Stimulated activated CD4-positive, alpha-beta T cell treated with anti-CD3 and anti-CD28 coated beads, Interleukin-15, amount 100 ng/mL, for 1 hour (primary cell): ENCODE results near the gene NCAM2.
"Not testable (repeated sequence)": the region's sequence is repeated elsewhere in the genome, so short reads cannot be mapped to it uniquely, and the experiment has no call there.

Experiments used
- DNase-seq, 2 donors: peaks; one replicate each; pipeline ENCODE4 v3.0.0-alpha.2; 2020; ENCODE audit warnings: low read depth in 1 of 2, low spot score in 1 of 2

NCAM2 gene

GRCh38 chr21:21102896-21103295 is 104.7 kb downstream of the NCAM2 start:
- no peak for DNase-seq

DNA sequence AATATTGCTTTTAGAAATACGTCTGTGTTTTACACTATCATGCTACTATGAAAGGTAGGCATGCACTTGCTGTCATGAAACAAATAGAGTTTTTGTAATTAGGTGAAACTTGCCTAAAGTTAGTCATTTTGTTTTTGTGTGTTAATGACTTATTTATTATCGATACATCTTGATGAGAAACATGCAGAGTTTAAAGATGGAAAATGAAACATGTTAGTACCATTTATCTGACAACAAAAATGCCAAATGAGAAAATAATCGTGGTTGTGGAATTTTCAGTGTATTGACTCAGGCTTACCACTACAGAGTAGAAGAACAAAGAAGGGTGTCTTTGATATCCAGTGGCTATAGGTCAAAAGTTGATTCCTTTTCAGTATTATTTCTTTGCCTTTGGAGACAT is 105.5 kb downstream of the NCAM2 start:
- no peak for DNase-seq

DNA sequence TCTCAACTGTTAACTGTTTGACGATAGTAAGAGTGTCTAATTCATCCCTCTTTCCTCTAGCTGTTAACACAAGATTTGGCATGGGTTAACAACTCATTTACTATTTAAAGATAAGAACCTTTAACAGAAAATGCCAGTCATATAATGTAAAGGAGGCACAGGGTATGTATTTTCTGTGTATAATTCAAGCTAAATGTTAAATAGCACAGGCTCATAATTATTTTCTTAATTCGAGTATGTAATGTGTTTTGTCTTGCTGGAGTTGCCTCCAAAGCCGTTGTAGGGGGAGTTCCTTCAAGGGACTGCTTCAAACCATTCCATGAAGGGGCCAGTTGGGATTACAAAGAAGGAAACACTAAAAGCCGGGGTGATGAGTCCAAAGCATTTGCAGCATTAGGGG is 111.5 kb downstream of the NCAM2 start:
- DNase-seq = no peak

- no peak for DNase-seq
These were observed 113.2 kb downstream of the NCAM2 start for GRCh38 chr21:21111309-21111920.

DNA sequence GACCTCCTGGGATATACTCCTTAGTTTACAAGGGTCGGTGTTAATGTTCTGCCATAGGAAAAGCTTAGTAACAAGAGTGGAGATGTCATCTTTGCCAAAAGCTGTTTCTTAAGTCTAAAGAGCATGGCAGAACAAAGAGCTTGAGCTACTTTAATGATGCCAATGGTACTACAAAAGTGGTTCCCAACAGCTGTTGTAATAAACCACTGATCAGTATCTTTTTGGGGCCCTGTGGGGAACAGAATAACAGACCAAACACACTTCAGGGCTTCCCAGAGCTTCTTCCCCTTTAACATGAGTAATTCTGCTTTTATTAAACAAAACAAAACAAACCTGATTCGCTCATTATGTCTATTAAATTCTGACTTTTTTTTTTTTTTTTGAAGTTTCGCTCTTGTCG is 116.3 kb downstream of the NCAM2 start:
- no peak for DNase-seq

DNA sequence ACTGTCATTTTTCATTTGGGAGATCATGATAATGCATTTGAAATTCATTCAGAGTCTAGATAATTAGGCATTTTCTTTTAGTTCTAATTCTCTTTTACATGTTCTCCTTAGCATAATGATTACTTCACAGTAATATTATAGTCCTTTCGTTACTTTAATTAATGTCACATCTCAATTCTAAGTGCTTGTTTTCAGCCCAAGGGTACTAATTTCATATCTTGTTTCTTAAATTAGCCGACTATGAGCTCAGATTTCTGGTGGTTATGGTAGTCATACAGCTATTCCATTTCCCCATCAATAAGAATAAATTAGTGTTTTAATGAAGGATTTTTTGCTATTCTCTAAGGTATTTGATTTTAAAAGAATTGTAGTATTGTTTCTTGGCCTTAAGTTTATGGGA is 120.9 kb downstream of the NCAM2 start:
- no peak for DNase-seq

GRCh38 chr21:21122680-21123079 is 124.5 kb downstream of the NCAM2 start:
- DNase-seq = no peak

DNA sequence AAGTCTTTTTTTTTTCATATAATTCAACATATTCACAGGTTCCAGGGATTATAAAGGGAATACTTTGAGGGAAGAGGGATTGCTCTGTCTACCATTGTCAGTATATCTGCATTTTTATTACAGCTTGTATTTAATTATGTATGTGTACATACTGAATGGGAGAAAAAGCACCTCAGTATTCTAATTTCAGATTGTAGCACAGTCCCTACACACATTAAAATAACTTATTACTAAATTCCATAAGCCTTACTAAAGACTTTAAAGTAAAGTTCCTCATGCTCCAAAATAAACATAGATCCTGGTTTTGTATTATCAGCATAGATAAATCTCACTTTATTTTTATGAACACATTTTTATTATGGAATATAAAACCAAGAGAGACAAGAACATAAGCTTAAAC is 134.2 kb downstream of the NCAM2 start:
- DNase-seq = no peak

GRCh38 chr21:21137986-21138385 is 139.8 kb downstream of the NCAM2 start:
- DNase-seq = no peak

DNA sequence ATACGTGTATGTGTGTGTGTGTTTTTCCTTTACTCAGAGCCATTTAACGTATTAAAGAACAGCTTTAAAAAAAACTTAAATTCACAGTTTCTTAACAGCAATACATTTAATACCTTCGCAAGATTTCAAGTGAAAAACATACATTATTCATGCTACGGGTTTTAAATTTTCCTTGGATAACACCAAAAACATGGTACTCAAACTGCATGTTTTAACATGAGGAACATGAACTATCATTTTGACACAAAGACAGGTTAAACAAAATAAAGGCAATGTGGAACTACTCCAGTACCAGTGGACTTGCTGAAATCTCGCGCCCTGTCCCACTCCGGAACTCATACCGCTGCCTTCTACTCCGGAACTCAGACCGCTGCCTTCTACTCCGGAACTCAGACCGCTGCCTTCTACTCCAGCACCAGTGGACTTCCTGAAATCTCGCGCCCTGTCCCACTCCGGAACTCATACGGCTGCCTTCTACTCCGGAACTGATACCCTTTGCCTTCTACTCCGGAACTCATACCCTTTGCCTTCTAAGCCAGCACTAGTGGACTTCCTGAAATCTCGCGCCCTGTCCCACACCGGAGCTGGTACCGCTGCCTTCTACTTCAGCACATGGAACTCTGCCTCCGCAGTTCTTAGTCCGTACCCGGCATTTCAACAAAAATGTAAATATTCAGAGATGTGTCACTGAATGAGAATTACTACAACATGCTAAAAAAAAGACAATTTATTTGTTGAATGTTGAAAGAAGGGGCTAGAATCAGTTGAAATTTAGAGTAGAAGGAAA is 148.6 kb downstream of the NCAM2 start:
- no peak for DNase-seq

DNA sequence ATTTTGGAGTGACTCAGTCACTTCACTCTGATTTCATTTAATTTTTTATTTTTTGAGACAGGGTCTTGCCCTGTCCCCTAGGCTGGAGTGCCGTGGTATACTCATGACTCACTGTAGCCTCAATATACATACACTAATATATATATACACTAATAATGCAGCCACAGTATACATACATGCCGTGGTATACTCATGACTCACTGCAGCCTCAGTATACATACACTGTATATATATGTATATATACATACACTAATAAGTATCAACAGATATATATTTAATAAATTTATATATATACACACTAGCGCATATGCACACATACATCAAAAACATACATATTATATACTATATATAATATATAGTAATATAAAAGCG is 149.2 kb downstream of the NCAM2 start:
- no peak for DNase-seq

- DNase-seq = no peak
These were observed 149.8 kb downstream of the NCAM2 start for GRCh38 chr21:21148009-21148408.

DNA sequence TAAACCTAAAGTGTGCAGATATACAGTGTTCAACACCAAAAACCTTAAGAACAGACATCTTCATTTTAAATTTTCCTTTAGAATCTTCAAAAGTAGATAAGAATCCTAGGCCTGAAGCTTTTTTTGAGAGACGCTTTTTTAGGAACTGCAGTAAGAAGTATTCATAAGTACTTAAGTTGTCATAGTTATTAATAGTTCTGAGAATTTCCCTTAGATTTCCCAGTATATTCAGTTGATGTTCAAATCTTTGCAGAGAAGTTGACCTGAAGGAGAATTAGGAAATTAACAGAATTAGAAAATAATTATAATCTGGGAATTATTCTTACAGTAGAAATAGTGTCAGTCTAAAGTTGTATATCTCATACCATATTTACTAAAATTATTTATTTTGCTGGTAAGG is 150.3 kb downstream of the NCAM2 start:
- no peak for DNase-seq

DNA sequence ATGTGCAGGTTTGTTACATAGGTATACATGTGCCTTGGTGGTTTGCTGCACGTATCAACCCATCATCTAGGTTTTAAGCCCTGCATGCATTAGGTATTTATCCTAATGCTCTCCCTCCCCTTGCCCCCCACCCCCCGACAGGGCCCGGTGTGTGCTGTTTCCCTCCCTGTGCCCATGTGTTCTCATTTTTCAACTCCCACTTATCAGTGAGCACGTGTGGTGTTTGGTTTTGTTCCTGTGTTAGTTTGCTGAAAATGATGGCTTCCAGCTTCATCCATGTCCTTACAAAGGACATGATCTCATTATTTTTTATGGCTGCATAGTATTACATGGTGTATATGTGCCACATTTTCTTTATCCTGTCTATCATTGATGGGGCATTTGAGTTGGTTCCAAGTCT is 151.2 kb downstream of the NCAM2 start:
- not testable (repeated sequence) for DNase-seq

GRCh38 chr21:21151231-21151630 is 153.0 kb downstream of the NCAM2 start:
- DNase-seq = no peak

- DNase-seq = no peak
These were observed 158.2 kb downstream of the NCAM2 start for GRCh38 chr21:21156397-21156796.

DNA sequence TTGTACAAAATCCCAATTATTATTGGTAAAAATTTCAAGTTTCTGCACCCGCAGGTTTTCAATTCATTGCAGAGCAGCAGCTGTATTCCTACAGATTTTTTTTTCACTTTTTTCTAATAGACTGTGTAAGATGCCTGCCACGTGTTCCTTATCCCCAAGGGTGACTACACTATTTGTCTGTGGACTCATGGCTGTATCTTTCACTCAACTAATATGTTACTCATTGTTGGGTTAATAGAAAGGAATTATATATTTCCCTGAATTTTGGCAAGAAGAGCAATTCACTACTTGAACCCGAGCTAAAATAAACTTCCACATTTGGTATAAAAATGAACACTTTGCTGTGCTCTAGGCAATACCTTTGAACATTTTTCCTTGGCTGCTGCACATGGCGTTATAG is 158.7 kb downstream of the NCAM2 start:
- no peak for DNase-seq

GRCh38 chr21:21158376-21158918 is 160.2 kb downstream of the NCAM2 start:
- no peak for DNase-seq

DNA sequence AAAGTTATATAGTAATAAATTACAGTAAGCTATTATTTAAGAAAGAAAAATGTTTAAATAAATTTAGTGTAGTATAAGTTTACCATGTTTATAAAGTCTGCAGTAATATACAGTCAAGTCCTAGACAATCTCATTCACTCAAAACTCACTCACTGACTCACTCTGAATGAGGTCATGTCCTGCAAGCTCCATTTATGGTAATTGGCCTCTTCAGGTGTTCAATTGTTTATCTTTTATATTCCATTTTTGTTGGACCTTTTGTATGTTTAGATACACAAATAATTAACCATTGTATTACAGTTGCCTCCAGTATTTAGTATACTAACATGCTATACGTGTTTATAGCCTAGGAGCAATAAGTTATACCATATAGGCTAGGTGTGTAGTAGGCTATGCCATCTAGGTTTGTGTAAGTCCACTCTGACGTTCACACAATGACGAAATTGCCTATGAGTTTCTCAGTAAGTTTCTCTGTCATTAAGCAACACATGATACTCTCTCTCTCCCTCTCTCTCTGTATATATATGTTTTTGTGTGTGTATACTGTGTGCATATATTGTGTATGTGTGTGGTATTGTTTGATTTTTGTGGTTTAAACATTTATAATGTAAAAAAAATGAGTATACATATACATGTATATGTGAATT is 161.2 kb downstream of the NCAM2 start:
- no peak for DNase-seq

GRCh38 chr21:21162786-21163185 is 164.6 kb downstream of the NCAM2 start:
- no peak for DNase-seq

GRCh38 chr21:21163904-21164303 is 165.7 kb downstream of the NCAM2 start:
- no peak for DNase-seq

- DNase-seq = no peak
These were observed 166.9 kb downstream of the NCAM2 start for GRCh38 chr21:21165063-21165645.
